GM21529 (cell line): ENCODE measurements around the gene STX2.

Experiments
- ATAC-seq: cut with Tn5 transposase; IDR thresholded peaks from one replicate; pipeline ENCODE4 v1.9.1; 2021; ENCODE audit not compliant: unreplicated experiment

Gene STX2

GRCh38 chr12:130831876-130832405 lies 7.1 kb downstream of the STX2 start:
- no peak for ATAC-seq

GRCh38 chr12:130831246-130831645 lies 7.8 kb downstream of the STX2 start:
- no peak for ATAC-seq

DNA sequence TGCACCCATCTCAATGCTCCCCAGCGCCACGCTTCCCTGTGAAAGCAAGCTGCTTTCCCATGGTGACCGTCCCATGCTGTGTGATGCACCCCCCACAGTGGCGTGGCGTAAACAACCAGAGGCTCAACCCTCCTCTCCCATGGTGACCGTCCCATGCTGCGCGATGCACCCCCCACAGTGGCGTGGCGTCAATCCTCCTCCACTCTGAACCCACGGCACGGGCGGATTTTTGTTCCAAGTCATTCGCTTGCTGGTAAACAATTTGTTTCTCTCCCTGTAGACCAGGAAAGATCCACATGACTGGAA lies 8.9 kb downstream of the STX2 start:
- ATAC-seq = no peak

DNA sequence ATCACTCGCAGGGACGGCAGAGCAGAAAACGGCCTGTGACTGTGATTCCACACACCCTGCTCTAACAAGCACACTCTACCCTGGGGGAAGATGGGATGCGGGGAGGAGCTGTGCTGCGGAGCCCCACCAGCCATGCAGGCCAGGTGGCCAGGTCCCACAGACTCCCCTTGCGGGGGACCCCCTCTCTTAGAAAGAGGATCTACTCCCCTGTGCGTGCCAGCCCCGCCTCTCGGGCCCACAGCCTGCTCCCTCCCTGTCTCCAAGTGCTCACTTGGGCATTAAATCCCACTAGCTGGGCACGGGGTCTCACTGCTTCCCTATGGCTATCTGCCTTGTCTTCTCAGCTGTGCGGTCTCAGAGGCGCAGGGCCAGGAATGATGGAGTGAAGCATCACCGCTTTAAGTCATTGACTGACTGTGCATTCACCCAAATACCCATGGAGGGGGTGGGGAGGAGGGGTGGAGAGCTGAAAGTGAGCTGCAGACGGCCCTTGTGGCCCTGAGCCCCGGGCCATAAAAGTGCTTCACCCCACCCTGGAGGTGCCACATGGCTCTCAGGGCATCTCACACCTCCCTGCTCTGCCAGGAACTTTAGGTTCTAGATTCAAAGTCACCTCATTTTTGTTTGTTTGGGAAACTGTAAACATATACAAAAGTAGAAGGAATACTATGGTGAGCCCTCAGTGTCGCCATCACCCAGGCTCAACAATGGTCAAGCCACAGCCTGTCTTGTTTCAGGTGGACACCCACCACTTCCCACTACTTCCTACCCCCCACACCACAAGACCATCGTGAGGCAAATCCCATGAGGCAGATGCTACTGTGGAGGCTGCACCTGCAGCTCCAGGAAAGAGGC lies 9.4 kb downstream of the STX2 start:
- ATAC-seq = no peak

DNA sequence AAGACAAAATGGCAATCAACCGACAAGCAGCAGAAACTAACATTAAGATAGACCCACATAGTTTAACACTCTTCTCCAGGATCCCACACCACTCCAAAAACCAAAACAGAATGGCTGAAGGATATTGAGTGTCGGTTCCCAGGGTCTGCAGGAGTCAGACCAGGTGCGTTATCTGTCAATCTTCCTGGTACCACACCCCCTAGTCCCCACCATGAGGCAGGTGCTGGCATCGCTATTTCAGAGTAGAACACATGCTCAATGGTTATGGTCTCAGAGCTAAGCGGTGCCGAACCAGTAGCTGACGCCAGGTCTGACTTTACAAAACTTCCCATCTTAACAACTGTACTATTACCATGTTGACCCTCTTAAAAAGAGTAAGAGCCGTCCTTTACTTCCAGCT lies 10.2 kb downstream of the STX2 start:
- ATAC-seq = no peak

- no peak for ATAC-seq
These were observed 11.6 kb downstream of the STX2 start for GRCh38 chr12:130827432-130827831.

- no peak for ATAC-seq
These were observed 12.8 kb downstream of the STX2 start for GRCh38 chr12:130826151-130826801.

- no peak for ATAC-seq
These were observed 13.3 kb downstream of the STX2 start for GRCh38 chr12:130825771-130826150.

DNA sequence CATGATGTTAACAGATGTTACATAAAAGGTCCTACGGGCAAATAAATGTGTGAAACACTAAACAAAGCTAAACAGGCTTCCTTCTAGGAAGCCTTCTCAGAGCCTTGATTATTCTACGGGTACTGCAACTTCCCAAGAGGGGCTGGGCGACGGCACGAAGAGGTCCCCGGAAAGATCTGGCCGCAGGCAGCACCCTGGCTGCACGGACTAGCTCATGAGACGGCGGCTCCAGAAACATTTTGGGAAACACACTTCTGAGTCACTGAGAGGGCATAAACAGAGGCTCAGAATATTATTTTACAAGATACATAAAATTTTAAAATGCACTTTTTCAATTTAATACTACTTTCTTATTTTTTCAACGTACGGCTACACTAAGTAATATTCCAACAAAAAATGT lies 19.4 kb downstream of the STX2 start:
- ATAC-seq = no peak

DNA sequence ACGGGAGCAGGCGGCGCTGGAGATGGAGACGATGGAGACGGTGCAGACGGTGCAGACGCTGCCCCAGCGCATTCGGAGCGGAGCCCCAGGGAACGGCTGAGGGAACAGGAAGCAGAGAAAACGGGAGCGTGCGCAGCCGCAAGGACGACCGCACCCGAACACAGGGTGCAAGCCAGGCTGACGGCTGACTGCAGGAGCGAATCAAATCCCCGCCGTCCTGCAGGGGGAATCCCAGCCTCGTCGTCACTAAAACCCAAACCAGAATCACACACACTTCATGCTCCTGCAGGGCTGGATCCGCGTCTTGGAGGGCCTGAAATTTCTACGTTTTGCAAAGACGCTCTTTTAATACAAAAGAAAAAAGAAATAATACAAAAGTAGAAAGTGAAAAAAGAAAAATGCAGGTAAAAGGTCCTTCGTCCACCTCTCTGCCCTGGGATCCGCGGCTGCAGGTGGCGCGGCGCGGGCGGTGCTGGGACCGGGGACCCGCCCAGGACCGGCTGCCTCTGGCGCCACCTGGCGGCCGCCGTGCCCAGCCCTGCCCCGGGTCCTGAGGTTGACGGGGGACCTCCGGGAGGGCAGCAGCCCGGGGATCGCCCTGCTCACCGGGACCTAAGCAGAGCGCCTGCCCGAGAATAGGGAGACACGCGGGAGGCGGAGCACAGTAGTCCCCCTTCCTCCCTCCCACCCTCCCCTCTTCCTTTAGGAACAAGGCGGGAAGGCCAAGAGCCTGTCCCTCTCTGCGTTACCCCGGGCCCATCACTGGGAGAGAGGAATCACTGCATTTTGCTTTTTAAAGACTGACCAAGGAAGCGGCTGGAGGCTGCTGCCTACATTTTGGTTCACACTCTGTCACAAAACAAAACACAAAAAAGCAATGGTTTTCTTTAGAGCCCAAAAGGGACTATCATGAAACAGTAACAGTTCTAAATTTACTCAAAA lies 20.1 kb downstream of the STX2 start:
- peak; percentile 80 for ATAC-seq

DNA sequence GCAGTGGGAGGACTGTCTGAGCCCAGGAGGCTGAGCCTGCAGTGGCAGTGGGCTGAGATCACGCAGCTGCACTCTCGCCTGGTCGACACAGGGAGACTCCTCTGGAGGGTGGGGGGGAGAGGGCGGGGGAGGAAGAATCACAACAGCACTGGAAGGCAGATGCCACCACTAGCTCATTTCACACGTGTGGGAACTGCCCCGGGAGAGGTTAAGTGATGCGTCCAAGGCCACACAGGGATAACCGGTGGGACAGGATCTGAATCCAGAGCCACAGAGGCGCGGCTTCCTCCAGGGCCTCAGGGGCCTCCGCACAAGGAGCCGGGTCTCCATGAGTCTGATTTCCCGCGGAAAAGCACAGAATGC lies 20.8 kb downstream of the STX2 start:
- peak; percentile 6 for ATAC-seq

DNA sequence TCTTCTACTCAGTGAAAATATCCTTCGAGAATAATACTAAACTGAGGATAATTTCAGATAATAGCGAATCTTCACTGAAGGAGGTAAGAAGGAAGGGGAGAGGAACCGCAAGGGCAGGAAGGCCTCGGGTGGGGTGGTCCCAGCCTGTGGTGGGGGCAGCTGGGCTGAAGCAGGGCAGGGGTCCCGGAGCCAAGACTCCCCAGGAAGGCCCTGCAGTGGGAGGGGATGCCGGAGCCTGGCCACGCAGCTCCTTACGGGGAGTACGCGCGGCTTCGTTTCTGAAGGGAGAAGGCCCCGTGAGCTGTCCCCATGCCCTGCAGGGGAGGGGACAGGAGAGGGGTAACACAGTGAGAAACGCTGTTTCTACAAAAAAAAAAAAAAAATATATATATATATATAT lies 21.2 kb downstream of the STX2 start:
- no peak for ATAC-seq

DNA sequence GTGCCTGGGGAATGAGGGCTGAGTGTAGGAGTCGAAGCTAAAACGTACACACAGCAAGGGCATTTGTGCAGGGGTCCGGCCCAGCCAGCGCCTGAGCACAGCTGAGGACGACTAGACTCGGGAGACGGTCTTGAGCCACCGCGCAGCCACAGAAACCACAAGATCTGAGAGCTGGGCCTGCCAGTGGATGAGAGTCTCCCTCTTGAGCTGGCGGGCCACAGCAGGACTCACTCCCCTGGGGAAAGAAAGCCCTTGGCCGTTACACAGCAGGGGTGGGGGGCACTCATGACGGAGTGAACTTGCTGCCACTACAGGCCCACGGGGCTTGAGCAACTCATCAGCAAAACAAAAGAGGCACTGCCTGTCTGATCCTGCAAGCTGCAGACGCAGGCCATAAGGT lies 23.0 kb downstream of the STX2 start:
- ATAC-seq = no peak

DNA sequence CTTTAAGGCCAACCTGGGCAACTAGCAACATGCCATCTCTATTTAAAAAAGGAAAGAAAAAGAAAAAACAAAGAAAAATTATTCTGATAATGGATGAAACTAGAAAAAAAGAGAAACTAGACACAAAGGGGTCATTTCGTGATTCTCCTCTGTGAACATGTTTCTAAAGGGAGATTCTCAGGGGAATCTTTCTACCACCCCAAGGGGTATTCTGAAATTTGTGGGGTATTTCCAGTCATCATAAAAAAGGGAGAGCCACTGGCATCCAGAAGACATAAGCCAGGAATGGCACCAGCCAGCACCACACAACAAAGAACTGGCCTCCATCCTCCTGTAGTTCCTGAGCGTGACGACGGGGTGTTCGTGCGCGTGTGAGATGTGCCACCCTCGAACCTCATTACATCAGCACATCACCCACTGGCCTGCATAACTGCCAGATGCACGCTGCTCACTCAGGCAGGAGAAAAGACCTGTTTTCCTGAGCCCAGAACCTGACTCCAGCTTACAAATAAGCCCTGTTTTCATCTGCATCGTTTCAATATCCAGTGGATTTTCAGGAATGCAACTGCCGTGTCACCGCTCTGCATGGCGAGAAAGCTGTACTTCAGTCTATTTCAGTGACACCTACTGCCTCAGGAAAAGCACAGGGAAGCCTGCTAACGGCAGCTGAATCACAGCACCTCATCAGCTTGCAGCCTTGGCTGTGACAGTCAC lies 23.9 kb downstream of the STX2 start:
- ATAC-seq = no peak

DNA sequence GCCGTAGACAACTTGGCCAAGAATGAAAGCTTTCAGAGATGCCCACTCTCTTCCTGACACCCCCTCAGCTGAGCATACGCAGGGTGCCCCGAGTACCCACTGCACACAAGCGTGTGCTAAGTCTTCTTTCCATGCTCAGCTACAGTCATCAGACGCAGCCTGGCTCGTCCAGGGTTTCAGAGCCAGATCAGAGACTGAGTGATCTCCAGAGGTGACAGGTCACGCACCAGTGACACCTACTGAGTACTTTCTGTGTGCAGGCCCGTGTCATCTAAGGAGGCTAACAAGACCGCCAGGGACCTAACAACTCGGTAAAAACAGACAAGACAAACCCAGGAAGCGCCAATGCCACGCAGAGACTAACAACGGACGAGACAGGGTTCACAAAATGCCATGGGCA lies 25.1 kb downstream of the STX2 start:
- no peak for ATAC-seq

GRCh38 chr12:130813436-130813835 lies 25.6 kb downstream of the STX2 start:
- ATAC-seq = no peak

DNA sequence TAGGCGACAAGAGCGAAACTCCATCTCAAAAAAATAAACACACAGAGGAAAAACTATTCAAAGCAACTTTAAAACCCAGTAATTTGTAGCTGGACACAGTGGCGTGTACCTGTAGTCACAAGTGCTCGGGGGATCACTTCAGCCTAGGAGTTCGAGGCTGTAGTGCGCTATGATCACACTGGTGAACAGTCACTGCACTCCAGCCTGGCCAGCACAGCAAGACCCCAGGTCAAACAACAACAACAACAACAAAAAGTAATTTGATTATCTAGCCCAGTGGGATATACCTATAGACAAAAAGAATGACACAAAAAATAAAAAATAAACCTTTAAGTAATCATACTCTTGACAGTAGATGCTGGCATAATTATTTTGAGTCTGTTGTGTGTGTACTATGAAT lies 29.3 kb downstream of the STX2 start:
- no peak for ATAC-seq

DNA sequence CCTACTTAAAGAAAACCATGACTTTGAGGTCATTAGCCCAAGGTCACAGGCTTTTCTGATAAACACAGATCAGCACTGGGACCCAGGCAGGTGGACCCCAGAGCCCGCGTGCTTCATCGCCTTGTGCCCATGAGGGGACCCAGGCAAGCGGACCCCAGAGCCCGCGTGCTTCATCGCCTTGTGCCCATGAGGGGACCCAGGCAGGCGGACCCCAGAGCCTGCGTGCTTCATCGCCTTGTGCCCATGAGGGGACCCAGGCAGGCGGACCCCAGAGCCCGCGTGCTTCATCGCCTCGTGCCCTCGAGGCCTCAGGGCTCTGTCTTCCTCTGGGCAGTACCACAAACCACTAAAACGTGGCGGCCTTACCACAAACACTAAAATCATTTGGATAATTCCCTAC lies 31.7 kb downstream of the STX2 start:
- no peak for ATAC-seq

DNA sequence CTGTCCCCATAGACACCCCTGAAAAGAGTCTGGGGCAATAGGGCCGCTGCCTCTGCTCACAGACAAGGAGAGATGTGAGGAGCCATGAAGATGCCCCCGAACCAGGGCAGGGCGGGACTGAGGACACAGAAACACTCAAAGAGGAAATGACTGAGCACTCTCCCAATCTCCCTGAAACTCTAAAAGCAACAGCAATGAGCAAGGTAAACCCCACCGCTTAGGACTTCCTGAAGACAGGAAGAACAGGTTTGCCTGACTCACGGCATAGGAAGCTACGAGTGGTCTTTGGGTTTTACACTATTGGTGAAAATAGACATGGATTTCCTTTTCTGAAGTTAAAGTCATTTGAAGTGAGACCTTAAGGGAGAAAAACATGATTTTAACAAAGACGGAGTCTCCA lies 32.5 kb downstream of the STX2 start:
- no peak for ATAC-seq

- ATAC-seq = no peak
These were observed 33.4 kb downstream of the STX2 start for GRCh38 chr12:130805635-130806034.

- ATAC-seq = no peak
These were observed 34.8 kb downstream of the STX2 start for GRCh38 chr12:130804216-130804615.
